SK-MEL-5 (cell line): ENCODE results near the gene DPYD. TPM values are rescaled to one million over a fixed set of nuclear protein-coding genes. Genes with fewer than 3 reads are reported as not detected.

Experiments
- DNase-seq: peaks from one replicate; pipeline ENCODE4 v3.0.0-alpha.2; 2016; ENCODE audit warnings: low read depth, low spot score
- in situ Hi-C: cut with HindIII; loops from 2 replicates; pipeline ENCODE4 v1.10.0; 2016; ENCODE audit warnings: low sequenced_read_pairs, high pct_unique_total_duplicates, low pct_unique_long_range_greater_than_20kb
- total RNA-seq: library from RNA; depleted of rRNA; stranded (reverse); fragments of >200 nt; shearing (Covaris generic); gene quantifications from 2 replicates; pipeline ENCODE4 v1.2.3, GENCODE V29; 2014

Gene DPYD
- total RNA-seq, 1 experiment from 2014 or later = not detected

DNA sequence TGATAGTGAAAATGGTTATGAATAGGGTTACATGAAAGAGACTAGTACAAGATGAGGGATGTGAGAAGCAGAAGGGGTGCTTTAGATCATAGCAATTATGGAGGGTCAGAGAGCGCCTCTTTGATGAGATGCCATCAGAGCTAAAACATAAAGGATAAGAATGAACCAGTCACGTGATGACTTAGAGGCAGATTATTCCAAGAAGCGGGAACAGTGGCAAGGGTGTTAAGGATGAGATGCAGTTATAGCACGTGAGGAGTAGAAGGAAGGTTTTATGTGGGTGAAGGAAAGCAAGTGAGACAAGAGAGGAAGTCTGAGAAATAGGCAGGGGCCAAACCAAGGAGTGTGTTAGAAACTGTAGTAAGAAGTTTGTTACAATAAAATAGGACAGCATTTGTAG is 360.1 kb downstream of the DPYD start:
- in situ Hi-C loops = no loop called here
- no peak for DNase-seq

DNA sequence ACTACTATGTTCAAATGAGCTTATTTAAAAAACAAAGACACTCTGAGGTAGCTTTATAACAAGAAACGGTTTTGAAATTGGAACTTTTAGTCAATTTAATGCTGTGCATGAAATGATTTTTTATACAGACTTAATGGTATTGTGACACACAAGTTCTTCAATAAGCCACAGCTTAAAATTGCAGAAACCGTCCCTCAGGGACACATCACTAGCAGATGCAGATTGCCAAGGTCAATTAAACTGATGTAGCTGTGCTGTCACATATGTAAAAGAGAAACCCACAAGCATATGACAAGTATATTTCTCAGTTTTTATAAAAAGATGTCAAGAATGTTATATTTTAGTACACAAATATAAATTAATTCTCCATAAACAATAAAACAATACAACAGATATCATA is 366.9 kb downstream of the DPYD start:
- in situ Hi-C loops = no loop called here
- DNase-seq = no peak

DNA sequence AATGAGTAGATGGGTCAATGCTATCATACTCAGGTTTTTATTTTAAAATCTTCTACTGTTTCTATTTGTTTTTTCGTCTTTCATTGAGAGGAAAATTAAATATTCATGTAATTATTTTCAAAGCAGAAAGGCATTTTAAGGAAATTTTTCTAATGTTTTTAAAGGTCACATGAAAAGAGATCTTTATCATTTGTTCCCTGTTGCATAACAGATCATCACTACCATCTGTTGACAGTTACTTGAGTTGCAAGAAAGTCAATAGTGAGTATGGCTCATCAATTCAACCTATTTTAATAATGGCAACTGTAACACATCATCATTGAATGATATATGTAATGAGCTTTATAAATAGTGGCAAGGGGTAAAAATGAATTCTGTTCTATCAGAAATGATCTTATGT is 369.7 kb downstream of the DPYD start:
- in situ Hi-C loops = no loop called here
- DNase-seq = no peak

DNA sequence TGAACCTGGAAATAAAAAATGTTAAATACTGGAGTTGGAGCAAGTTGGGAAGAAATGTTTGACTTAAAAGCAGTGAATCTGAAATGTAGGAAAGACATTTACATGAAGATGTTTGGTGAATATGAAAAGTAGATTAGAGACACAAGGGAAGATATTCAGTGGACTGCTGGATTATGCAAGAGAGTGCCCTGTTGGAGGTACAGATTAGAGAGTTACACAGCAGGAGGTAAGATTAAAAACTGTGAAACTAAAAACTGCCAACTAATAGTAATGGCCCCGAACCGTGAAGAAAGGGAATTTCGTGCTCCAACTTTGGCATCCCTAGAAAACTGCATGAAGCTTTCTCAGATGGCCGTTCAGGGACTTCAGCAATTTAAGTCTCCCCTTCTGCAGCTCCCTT is 375.4 kb downstream of the DPYD start:
- in situ Hi-C loops = no loop called here
- no peak for DNase-seq

DNA sequence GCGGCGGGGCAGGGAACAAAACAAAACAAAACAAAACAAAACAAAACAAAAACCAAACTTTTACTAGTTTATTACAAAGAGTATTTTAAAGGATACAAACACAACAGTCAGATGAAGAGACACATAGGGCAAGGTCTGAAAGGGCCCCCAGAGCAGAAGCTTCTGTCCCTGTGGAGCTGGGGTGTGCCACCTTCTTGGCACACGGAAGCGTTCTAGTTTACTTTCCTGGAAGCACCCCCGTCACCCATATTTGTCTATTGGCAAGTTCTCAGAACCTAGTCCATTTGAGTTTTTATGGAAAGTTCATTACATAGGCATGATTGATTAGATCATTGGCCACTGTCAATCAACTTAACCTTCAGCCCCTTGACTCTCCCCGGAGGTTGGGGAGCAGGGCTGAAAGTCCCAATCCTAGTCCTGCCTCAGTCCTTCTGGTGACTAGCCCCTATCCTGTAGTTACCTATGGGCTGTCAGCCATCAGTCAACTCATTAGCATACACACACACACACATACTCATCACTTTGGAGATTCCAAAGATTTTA is 380.4 kb downstream of the DPYD start:
- no peak for DNase-seq

DNA sequence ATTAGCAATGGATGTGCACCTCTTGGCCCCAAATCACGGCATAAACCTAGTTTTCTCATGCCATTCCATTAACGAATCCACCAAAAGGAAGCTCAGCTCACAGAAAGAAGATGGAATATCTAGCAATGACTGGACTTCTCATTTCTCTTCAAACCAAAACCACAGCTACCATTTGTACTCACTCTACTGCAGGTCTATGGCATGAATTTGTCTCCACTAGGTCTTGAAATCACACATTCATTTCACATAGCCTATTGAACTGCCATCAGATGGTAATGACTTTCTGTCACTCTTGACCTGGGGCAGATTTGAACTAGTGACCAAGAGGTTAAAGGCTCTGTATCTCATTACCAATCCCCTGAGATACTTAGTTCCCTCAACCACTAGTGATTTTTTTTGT is 382.7 kb downstream of the DPYD start:
- in situ Hi-C loops = no loop called here
- DNase-seq = no peak

More for the DNA sequence above, 380.4 kb downstream of the DPYD start:
- in situ Hi-C loops = no loop called here

DNA sequence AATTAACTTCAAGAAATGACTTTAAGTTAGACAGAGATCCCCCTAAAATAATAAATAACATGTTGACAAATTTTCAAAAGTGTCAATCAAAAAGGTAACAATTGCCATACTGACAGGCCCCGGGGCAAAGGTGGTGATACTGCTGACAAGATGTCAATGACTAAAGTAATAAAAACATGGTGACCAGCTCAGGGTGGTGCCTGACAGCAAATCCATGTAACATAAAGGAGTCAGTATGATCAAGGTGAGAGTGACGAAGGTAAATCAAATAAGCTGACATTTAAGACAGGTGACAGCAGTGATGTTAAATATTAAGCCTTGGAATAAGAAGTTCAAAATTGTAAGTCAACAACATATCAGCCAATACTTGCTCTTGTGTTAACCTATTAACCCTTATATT is 387.5 kb downstream of the DPYD start:
- in situ Hi-C loops = no loop called here
- DNase-seq = no peak

DNA sequence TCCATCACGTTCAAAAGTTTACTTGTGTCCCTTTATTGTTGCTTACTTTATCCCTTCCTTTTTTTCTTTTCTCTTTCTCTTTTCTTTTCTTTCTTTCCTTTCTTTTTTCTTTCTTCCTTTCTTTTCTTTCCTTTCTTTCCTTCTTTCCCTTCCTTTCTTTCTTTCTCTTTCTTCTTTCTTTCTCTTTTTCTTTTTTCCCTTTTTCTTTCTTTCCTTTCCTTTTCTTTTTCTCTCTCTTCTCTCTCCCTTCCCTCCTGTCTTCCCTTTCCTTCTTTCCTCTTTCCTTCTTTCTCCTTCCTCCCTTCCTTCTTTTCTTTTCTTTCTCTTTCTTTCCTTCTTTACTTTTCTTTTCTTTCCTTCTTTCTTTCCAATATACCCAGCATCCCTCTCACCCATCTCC is 391.2 kb downstream of the DPYD start:
- in situ Hi-C loops = no loop called here
- no peak for DNase-seq

DNA sequence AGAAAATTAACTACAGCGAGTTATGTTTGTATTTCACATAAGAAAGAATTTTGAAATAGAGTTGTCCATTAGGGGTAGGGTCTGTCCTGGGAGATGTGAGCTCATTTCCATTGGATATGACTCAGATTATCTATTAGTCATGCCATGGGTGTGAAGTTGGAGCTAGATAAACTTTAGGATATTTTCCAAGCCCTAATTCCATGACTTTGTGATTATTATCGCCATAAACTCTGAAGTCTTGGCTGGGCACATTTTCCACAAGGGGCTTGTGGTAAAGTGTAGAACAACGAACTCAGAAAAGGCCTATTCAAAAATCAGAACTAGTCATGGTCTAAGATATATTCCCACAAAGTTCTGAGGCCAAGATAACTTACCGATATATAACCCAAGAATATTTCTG is 396.6 kb downstream of the DPYD start:
- in situ Hi-C loops = no loop called here
- no peak for DNase-seq

DNA sequence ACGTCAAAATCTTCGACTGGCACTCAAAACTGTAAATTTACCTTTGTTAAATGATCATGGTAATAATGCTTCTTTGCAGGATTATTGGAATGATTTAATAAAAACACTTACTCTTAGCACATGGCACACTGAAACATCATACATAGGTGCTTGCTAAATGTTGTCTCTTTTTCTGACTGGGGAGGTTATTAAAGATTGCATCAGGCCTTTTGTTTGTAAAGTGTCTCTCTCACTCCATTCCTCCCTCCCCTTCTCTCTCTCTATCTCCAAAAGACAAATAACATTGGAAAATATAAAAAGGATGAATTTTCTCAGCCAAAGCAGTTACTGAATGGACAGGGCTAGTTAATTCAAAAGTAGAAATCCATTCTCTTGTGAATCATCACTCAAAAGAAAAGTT is 404.2 kb downstream of the DPYD start:
- DNase-seq = no peak
- in situ Hi-C loops = no loop called here

DNA sequence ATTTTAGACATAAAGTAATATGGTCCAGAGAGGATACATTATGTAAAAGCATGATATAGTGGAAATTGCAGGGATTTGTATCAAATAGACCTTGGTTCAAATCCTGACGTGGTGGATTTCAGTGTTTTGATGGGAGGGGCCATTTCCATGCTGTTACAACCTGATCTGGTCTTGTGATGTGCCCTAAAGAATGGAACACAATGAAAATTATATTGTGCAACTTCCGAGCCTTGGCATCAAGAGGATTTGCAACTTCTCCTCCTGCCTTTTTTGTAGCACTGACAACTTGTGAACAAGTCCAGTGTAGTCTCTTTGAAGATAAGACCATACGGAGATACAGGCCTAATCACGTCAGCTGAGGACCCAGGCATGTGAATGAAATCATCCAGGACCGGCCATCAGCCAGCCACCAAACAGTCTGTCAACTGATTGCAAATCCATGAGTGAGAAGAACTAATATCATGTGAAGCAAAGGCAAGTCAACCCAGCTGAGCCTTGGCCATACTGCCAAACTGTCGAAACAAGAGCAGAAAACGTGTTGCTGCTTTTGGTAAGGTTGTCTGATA is 412.1 kb downstream of the DPYD start:
- in situ Hi-C loops = no loop called here
- DNase-seq = no peak

DNA sequence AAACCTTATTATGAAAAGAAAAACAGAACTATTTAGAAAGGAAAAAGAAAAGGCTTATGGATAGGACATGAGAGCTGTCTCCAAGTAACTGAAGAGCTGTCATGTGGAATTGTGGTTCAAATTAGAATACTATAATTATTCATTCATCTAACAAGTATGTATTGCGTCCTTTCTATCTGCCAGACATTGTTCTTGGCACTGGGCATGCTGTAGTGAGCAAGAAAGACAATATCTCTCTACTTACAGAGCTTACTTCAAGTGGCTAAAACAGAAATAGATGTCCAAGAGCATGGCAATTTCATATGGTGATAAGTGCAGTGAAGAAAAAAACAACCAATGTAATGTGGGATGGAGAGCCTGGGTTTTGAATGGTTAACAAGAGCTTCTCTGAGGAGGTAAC is 413.0 kb downstream of the DPYD start:
- in situ Hi-C loops = no loop called here

DNA sequence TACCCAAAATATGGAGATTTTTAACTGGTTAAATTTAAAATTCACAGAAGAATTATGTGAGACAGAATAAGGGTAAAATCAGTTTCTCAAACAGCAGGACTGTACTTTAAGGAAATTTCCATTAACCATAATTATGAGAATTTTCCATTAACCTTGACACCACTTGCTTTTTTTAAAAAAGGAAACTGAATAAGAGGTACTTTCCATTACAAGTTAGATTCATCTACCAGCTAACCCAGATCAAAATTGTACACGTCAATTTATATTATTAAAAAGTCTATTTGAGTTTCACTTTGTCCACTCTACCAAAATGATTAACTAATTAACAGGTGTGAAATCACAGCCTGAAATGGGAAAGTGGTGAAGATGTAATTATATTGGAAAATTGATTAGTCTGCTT is 414.5 kb downstream of the DPYD start:
- no peak for DNase-seq
- in situ Hi-C loops = no loop called here

More for the DNA sequence above, 413.0 kb downstream of the DPYD start:
- no peak for DNase-seq

DNA sequence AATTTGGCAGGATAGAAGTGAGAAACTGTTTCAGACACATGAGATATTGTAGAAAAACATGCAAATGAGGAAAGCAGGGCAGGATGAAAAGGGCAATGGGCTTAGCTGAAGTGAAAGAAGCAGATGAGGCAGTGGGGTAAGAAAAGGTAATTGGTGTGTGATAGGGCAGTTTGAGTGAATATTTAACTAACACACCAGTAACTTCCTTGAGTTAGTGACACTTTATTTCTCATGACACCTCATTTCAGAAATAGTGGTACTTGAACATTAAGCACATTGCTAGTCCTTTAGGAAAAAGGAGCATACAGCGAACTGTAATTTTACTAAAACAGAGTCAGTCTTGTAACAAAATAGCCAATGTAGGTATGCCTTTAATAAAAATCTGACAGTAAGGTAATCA is 415.0 kb downstream of the DPYD start:
- DNase-seq = no peak
- in situ Hi-C loops = no loop called here

DNA sequence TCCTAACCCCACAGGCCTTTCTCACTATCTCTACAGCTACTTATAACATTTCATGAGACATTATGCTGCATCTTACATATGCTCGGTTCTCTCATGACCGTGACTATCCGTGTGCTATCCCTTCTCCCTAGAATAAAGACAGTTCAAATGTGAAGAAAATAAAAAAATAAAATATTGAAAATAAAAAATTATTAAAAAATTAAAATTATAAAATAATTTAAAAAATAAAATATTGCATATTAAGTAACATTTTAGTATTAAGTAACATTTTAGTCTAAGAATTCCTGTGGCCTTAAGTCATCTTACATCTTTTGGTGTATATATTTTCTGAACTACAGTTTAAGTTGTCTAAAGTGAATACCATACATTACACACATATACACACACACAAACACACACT is 415.5 kb downstream of the DPYD start:
- in situ Hi-C loops = no loop called here
- no peak for DNase-seq

DNA sequence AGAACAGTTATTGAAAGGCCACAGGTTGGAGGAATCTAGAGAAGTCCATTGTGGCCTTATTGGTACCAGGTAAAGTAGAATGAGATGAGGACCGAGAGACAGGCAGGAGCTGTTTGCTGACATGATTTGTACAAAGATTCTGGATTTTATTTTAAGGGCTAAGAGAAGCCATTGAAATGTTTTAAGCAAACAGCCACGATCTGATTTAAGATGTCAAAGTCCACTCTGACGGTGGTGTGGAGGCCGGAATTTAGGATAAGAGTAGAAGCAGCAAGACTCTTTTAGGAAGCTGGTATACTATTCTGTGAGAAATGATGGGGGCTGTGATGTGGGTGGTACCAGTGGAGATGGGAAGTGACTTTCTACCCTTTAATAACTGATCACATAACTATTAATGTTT is 418.5 kb downstream of the DPYD start:
- DNase-seq = no peak
- in situ Hi-C loops = no loop called here

DNA sequence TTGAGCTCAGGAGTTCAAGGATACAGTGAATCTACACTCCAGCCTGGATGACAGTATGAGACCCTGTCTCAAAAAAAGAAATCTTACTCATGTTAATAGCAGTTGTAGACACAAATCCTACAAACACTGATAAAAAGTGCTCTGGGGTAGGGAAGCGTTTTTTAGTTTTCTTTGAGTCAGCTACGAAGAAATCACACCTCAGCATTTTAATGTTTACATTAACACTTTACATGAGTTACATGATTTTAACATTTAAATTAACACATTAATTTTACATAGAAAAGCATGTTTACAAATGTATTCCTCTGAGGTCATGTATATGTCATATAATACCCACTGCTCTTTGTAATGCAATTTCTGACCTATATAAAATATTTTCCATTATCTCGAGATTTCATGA is 419.2 kb downstream of the DPYD start:
- in situ Hi-C loops = no loop called here

DNA sequence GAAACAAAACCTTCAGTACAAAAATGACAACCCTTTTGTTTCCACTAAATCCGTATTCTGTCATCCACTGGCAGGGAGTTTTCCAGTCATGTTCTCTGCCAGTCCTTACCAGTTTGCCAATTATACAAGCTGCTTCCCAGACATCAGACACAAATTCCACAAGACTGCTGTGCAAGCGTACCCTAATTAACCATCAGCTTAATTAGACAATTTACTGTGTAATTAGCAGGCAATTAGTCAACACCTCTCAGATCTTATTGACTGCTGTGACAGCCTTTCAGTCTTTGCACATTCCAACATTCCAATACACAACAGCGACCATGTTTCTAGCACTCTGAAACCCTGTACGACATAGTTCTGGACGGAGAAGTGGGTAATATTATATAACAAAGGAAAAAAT is 420.1 kb downstream of the DPYD start:
- no peak for DNase-seq
- in situ Hi-C loops = no loop called here

More for the DNA sequence above, 419.2 kb downstream of the DPYD start:
- DNase-seq = no peak

DNA sequence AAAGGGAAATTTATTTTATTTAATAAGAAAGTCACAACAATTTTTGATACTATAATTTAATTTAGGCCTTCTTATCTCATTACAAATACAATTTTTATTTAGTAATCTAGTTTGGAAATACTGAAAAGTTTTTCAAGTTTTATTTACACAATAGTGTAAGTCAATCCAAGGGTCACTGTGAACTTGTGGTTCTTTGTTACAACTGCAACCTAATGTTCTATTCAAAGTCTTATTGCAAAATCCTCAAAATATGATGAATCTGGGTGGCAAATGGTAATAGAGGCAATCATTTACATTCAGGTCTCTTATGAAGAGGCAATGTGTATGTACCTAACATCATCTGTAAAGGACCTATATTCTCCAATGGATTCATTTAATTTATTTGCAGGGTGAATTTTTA is 421.2 kb downstream of the DPYD start:
- DNase-seq = no peak
- in situ Hi-C loops = no loop called here

DNA sequence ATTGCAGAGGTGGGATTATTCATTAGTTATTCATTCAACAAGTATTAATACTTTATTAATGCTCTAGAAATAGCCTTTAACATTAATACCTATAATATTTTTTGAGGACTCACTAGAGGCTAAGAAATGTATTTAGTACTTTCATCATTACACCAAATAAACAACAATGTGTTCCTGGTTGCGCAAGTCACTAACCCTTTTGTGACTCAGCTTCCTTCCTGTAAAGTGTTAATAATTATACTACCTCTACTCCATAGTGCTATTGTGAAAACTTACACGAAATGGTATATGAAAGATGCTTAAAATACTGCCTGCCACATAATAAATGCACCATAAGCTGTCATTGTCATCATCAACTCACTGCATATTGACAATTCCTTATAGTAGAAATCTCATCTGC is 431.0 kb downstream of the DPYD start:
- in situ Hi-C loops = no loop called here
- DNase-seq = no peak
